ENCODE results near the gene TAF11L2. TPM values are rescaled to one million over a fixed set of nuclear protein-coding genes. Genes with fewer than 3 reads are reported as not detected.
"Not testable (repeated sequence)": the region's sequence is repeated elsewhere in the genome, so short reads cannot be mapped to it uniquely, and the experiment has no call there.

Gene TAF11L2
- total RNA-seq, 6 experiments from 2014 or later, result not detected

DNA sequence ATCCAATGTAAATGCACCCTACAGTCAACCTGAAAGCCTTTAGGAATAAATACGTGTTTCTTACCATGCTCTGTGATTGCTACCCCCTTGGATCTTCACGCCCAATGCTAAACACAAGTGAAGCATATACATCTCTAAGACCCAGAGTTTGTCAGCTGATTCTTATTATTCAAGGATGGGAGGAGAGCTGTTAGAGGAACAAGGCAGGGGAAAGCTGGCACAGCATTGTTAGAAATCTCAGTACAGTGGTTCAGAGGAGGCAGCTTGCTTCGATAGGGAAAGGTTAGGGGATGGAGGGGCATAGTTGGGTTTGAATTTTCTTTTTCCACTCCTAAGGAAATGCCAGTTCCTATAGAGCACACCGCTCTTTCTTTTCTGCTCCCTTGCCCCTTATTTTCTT is 16.7 kb upstream of the TAF11L2 start:
- no peak for ATAC-seq
- WGBS (ENCODE audit: insufficient coverage, low coverage, low lambda C conversion rate, missing lambda C conversion rate), result 51% methylated on average over 4 of the region's 4 CpGs
- DNase-seq, result no peak

DNA sequence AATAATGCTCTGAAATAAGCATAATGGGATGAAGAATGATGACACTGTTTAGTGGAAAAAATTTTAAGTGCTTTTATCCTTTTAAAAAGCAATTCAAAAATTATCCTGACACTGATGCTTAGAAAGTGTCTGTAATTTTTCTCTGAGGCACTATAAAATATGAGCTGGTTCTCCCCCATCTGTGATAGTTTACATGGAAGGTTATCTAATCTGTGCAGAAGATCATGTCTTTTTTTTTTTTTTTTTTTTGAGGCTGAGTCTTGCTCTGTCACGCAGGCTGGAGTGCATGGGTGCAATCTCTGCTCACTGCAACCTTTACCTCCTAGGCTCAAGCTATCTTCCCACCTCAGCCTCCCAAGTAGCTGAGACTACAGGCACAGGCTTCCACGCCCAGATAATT is 15.2 kb upstream of the TAF11L2 start:
- TF ChIP-seq POLR2A (IDR thresholded peaks at IDR 0.05) (no peak), CTCF (IDR thresholded peaks at IDR 0.05) (no peak)
- intact Hi-C loops (cut with DNase I), result no loop called here
- H3K27ac ChIP-seq, result no peak overlapping the region
- no peak overlapping the region for H3K4me3 ChIP-seq
- no peaks in the 10 kb centered on the region for H3K36me3 ChIP-seq
- H3K4me1 ChIP-seq, result no peaks in the 10 kb centered on the region
- no peaks in the 10 kb centered on the region for H3K9me3 ChIP-seq
- no peaks in the 10 kb centered on the region for H3K27me3 ChIP-seq
- ATAC-seq (no peak), DNase-seq (no peak)
- WGBS (ENCODE audit: insufficient coverage, low coverage, low lambda C conversion rate, missing lambda C conversion rate), result 34% methylated on average over 2 of the region's 2 CpGs

More for the DNA sequence above, 16.7 kb upstream of the TAF11L2 start:
- TF ChIP-seq CTCF (IDR thresholded peaks at IDR 0.05) (no peak), POLR2A (IDR thresholded peaks at IDR 0.05) (no peak)
- intact Hi-C loops (cut with DNase I), result no loop called here
- no peak overlapping the region for H3K27ac ChIP-seq
- H3K4me1 ChIP-seq, result no peaks in the 10 kb centered on the region
- no peaks in the 10 kb centered on the region for H3K9me3 ChIP-seq
- H3K36me3 ChIP-seq, result no peaks in the 10 kb centered on the region
- no peak overlapping the region for H3K4me3 ChIP-seq
- no peaks in the 10 kb centered on the region for H3K27me3 ChIP-seq

GRCh38 chr5:17486464-17487173 is 11.4 kb upstream of the TAF11L2 start:
- DNase-seq; ATAC-seq; H3K36me3 ChIP-seq; H3K4me1 ChIP-seq; intact Hi-C loops (cut with DNase I); H3K27ac ChIP-seq; H3K27me3 ChIP-seq; H3K9me3 ChIP-seq; H3K4me3 ChIP-seq: not testable (repeated sequence)
- 82% methylated on average over 8 of the region's 10 CpGs for WGBS (ENCODE audit: insufficient coverage, low coverage, low lambda C conversion rate, missing lambda C conversion rate)

DNA sequence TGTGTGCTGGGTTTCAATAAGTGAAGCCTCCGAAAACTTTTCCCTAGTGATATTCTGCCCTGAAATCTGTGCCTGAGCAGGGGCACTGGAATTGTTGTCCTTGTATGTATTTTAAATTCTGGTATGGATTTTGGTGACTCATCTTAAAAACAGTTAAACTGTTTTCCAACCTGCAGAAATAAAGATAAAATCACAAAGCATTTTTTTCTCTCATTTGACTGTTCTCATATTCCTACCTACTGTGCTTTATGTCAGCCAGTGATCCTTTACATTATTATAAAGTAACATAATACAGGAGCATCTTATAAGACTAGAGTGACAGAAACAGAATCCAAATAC is 10.9 kb upstream of the TAF11L2 start:
- WGBS (ENCODE audit: insufficient coverage, low coverage, low lambda C conversion rate, missing lambda C conversion rate), result 50% methylated on average over 1 of the region's 1 CpG
- Histone ChIP-seq H3K4me1 (no peaks in the 10 kb centered on the region), H3K27ac (no peak overlapping the region), H3K4me3 (no peak overlapping the region), H3K27me3 (no peaks in the 10 kb centered on the region), H3K9me3 (no peaks in the 10 kb centered on the region), H3K36me3 (no peaks in the 10 kb centered on the region)
- intact Hi-C loops (cut with DNase I), result no loop called here
- no peak for DNase-seq
- no peak for ATAC-seq
- TF ChIP-seq CTCF (IDR thresholded peaks at IDR 0.05), result no peak
- TF ChIP-seq POLR2A (IDR thresholded peaks at IDR 0.05), result no peak

GRCh38 chr5:17491257-17491656 is 6.8 kb upstream of the TAF11L2 start:
- H3K4me1 ChIP-seq; H3K27me3 ChIP-seq; H3K9me3 ChIP-seq; H3K36me3 ChIP-seq; DNase-seq; ATAC-seq; intact Hi-C loops (cut with DNase I); H3K4me3 ChIP-seq; H3K27ac ChIP-seq: not testable (repeated sequence)
- WGBS (ENCODE audit: insufficient coverage, low coverage, low lambda C conversion rate, missing lambda C conversion rate), result 67% methylated on average over 1 of the region's 23 CpGs

DNA sequence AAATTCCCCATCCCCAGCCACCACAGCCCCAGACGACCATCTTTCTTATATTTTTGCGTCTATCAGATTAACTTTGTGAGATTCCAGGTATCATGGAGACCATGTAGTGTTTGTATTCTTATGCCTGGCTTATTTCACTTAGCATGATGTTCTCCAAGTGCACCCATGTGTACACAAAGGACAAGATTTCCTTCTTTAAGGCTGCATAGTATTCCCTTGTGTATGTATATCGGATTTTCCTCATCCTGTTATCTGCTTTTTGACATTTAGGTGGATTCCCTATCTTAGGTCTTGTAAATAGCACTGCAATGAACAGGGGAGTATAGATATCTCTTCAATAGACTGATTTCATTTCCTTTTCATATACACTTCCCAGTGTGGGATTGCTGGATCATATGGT is 5.3 kb upstream of the TAF11L2 start:
- DNase-seq, result no peak
- no peak overlapping the region for H3K27ac ChIP-seq
- no peak for ATAC-seq
- H3K4me1 ChIP-seq, result no peaks in the 10 kb centered on the region
- TF ChIP-seq POLR2A (IDR thresholded peaks at IDR 0.05) (no peak), CTCF (IDR thresholded peaks at IDR 0.05) (no peak)
- intact Hi-C loops (cut with DNase I), result no loop called here
- no peaks in the 10 kb centered on the region for H3K36me3 ChIP-seq
- H3K27me3 ChIP-seq, result no peaks in the 10 kb centered on the region
- H3K9me3 ChIP-seq, result no peaks in the 10 kb centered on the region
- no peak overlapping the region for H3K4me3 ChIP-seq
- 65% methylated on average over 3 of the region's 3 CpGs for WGBS (ENCODE audit: insufficient coverage, low coverage, low lambda C conversion rate, missing lambda C conversion rate)

All from right lobe of liver (tissue), 6 donors.